ENCODE measurements around the gene FGF10. TPM values are rescaled to one million over a fixed set of nuclear protein-coding genes. Genes with fewer than 3 reads are reported as not detected.

Gene FGF10
- not detected in 2 replicates for total RNA-seq (2014; rRNA removed; shearing (Covaris generic))
- polyA plus RNA-seq (2015; cell fraction: cytosol; rRNA removed): 0.03 and 0.05 TPM in 2 replicates
- not detected in 2 replicates for polyA plus RNA-seq (2015; cell fraction: nucleus; rRNA removed)

DNA sequence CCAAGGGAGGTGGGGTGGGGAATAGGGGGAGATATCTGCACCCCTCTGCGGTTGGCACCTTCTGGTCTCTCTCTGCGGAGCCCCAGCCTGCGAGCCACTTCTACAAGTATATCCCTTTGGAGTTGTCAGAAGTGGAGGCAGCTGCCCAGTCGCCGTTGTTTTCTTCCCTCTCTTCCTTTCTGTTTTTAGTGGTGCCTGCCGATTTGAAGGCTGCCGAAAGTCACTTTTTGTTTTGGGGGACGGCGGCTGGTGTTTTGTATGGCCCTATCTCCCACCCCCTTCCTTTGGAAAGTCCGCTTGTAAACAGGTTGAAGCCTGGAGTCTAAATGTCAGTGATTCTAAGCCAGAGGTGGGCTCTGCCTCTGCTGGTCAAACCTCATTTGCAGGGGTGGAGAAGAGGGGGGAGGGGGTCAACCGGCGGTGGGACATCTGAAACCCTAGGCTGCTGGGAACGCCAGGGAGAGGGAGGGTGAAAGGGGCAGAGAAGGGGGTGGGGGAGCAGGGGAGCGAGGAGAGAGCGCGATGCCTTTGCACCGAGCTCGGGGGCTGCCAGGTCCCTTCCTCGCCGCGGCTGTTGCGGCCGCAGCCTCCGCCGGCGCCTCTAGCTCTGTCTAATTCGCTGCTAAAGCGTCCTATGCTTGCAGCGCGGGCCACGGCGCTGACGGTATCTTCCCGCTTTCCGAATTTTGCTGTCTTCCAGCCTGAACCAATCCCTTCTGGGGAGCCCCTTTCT lies at the start of gene FGF10:
Gene FGF10 (minus strand): TSS at position 331 of the 733 bp plus-strand sequence. CDS start 738 bp downstream, outside the sequence.
- no peak for DNase-seq (ENCODE audit: low read depth)

DNA sequence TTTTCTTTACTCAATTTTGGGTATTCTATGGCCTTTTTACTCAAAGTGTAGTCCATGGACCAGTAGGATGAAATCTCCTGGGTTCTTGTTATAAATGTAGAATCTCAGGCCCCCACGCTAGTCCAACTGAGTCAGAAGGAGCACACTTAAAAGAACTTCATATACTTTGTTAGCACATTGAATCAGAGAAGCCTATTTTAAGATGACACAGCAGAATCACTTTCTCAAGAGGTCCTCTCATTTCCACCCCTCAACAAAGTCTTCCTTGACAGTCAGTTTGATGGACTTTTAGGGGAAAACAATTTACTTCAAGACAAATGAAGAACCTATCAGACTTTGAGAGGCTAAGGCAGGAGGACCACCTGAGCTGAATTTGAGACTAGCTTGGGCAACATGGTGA lies 37.7 kb upstream of the FGF10 start:
- DNase-seq (ENCODE audit: low read depth): no peak

DNA sequence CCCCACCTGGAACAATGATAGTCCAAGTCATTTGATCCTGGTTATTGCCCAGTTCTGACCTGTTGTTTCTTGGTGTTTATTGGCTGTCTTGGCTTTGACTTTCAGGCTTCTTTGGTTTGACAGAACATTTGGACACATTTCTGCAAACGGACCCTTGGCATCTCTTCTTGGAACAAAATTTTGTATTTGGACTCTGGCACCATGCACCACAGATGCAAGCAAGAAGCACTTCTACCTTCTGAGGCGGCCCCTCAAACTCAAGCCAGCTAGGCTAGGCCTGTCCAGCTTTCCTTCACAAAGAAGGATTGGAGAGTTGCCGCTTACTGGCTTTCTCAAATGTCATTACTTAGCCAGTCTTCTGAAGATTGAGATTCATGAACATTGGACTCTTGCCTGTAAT lies 23.1 kb upstream of the FGF10 start:
- DNase-seq (ENCODE audit: low read depth): no peak

DNA sequence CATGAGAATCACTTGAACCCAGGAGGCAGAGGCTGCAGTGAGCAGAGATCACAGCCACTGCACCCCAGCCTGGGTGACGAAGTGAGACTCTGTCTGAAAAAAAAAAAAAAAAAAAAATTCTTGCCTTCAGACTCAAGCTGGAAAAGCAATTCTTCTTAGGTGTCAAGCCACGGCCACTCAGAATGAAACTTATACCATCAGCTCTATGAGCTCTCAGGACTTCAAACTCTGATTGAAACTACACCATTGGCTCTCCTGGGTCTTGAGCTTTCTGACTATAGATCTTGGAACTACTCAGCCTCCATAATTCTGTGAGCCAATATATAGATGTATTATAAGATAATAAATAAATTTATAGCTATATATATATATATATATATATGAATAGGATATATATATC lies 12.9 kb upstream of the FGF10 start:
- DNase-seq (ENCODE audit: low read depth): no peak

DNA sequence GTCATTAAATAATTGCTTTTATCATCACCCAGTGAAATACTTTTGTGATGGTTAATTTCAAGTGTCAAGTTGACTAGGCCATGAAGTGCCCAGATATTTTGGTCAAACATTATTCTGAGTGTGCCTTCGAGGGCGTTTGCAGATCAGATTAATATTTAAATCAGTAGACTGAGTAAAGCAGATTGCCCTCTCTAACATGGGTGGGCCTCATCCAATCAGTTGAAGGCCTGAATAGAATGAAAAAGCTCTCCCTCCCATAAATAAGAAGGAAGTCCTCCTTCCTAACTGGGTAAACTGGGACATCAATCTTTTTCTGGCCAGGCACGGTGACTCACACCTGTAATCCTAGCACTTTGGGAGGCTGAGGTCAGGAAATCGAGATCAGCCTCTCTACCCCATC lies 12.4 kb upstream of the FGF10 start:
- DNase-seq (ENCODE audit: low read depth): no peak

DNA sequence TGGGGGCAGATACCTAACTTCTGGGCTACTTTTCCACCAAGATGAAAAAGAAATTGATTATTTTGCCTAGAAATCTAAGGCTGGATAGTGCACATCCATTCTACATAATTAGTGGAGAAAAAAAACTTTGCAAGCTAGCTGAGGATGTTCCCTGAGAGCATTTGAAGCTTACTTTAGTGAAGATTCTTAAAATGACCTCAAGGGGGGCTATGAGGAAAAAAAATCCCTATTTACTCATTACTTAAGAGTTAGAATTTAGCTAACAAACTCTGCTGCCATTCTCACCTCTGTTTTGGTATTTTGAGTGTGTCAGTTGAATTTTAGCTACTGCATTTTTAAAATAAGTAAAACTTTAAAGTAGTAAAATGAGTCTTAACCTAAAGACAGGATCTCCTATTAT lies 9.2 kb upstream of the FGF10 start:
- DNase-seq (ENCODE audit: low read depth): no peak

DNA sequence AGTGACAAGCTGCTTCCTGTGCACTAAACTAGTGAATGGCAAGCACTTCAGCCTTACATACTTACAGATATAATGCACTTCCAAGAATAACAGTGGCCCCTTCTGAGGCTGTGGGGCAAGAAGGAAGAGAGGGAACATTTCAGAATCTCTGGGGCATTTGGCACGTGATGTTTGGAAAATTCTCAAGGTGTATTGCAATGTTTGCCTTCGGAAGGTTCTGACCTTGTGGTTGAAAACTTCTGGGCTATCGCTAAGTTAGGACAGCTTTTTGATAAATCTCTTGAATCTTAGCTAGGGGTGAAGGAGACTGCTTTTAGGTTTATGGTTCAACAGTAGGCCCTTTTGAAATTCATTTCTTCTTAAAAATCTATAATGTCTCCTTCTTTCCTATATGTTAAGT lies 7.1 kb upstream of the FGF10 start:
- no peak for DNase-seq (ENCODE audit: low read depth)

DNA sequence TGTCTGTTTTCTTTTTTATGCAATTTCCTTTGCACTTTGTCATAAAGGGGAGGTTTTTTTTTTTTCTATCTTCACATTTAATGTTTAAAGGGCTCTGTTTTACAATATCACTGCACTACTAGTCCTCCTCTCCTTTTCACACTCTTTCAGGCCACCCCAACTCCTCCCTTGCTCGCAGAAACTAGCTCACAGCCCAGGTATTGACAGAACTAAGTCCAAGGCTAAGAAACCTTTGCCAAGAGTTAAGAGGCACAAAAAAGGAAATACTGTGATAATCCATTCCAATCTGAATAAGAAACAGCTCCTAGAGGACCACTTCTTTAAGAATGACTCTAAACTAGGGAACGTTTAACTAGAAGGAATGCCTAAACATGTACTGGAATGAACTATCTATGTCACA lies 1.1 kb upstream of the FGF10 start:
- DNase-seq (ENCODE audit: low read depth): no peak

DNA sequence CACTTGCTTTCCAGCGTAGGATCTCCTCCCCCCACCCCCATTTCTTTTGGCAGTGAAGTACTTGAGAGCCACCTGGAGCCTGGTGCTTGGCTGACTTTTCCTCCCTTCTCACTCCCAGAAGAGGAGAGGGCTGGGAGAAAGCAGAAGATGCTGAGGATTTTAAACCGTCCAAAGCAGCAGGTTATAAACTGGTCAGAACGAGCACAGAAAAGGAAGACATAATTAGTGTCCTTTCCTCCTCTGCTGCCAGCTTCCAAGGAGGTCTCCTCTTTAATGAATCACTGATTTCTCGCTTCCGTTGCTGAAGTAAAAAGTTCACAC lies 563 bp upstream of the FGF10 start:
- DNase-seq (ENCODE audit: low read depth): no peak

DNA sequence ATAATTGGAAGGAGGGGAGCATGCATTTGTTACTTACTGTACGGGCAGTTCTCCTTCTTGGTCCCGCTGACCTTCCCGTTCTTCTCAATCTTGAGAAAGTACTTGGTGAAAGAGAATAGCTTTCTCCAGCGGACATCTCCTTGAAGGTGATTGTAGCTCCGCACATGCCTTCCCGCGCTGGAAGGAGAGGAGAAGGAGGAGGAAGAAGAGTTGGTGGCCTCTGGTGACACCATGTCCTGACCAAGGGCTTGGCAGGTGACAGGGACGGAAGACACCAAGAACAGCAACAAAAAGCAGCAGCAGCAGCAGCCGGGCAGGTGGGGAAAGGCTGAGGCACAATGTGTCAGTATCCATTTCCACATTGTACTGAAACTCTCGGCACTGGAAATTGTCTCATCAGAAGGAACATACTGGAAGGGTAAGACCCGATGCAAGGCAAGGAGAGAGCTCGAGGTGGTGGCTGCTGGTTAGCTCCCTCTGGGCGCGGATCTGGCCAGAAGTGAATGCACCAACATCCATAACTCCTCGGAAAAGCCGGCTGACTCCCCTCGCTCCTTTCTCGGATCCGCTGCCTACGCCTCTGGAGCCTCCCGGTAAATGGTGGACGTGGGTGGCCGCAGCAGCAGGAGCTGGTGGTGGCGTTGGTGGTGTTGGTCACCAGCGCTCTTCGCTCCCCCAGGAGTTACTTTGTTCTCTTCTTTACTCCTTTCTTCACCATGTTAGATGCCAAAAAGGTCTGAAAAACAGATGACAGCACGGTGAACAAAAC lies 715 bp downstream of the FGF10 start:
- no peak for DNase-seq (ENCODE audit: low read depth)

DNA sequence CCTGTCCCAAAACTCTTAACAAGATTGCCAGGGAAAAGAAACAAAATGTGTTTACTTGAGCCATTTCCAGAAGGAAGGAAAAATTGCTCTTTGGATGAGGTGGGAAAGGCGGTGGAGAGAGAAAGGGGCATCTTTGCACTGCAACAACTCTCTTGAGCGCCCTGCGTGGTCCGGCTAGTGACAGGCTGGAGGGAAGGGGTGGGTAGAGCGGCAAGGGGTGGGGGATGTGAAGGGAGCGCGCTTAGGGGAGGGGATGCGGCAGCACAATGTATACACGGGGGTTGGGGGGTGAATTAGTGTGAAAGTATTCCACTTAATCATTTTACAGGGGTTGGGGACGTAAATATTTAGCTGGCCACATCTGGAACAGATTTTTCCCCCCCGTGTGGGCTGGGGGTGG lies 1.3 kb downstream of the FGF10 start:
- DNase-seq (ENCODE audit: low read depth): no peak

DNA sequence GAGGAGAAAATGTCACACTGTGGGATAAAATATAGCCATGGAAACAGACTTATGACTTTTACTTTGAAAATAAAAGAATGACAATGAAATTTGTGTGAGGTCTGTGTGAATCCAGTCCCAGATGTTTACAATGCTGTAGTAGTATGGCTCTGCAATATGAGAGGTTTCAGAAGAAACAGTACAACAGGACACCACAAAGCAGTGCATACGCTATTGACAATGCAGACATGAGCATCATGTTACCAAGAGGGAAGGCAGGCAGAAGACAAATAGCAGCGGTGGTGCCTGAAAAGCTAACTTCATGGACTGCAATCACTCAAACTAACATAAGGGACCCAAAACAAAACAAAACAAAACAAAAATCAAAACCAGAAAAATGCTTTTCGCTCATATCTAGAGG lies 1.8 kb downstream of the FGF10 start:
- DNase-seq (ENCODE audit: low read depth): no peak

DNA sequence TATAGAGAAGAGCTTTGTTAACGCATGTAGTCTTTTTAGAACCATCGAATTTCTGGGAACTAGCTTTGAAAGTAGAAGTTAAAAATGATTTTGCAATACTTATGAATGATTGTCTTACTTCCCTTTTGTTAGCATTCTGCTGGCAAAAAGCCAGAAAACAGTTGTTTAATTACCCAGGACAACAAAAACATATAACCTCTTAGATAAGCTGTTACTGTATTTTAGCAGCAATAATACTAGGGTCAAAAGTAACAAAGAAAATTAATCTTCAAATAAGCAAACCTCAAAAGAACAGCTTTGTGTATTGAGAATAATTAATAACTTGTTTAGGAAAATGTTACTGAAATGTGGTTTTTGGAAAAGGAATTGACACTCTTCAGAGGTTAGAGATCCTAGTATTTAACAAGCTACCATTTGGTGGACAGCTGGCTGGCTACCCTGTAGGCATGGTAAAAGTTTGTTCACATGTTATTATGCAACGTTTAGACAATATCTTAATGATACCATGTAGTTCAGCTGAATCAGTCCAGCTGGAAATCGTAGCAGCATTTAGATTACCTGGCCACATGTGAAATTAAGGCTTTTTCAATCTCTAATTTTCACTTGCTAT lies 3.8 kb downstream of the FGF10 start:
- no peak for DNase-seq (ENCODE audit: low read depth)

DNA sequence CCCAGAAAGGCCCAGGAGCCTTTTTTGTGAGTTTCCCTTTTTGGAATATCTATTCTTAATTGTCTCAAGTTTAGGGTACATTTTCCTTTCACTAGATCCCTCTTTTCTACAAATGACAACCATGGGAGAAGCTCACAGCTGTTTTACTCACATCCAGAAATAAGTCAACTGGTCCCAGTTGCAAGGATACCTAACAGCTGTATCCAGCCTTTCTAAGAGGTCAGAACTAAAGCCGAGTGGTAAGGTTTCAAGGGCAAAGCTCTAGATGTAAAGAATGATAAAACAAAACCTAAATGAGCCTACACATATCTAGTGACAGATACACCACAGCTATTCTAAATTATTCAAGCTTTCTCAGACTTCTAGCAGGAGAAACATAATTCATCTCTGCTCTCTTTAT lies 4.4 kb downstream of the FGF10 start:
- no peak for DNase-seq (ENCODE audit: low read depth)

DNA sequence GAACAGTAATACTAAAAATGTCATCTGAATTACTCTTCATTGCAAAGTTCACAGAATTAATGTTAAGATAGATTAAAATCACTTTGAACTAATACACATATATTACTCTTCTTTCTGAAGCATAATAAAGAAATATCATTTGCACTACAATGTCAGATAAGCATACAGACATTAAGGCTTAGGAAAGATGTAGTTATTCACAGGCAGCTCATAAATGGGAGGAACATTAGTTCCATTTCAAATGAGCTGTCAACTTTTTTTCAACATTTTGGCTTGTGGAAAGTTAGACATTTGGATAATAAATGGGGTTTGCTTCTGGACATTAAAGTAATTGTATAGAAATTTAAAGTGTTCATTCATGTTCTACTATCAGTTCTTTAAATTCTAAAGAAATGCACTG lies 6.3 kb downstream of the FGF10 start:
- no peak for DNase-seq (ENCODE audit: low read depth)

DNA sequence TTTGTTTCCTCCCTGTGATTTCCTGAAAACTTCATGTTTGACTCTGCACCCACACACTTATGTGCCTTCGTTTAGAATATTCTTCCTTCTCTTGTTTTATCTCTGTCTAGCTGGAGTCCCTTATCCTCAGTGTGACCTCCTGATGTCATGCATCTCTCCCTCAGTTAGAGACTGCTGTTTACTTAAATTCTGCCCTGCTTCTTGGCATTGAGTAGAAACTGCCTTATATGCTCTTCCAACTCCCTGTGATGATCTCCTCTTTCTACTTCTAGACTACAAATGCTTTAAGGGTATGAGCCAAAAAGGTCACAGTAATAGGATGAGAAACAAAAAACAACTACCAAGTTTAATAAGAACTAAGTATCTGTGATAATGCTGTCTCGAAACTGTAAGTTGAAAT lies 12.2 kb downstream of the FGF10 start:
- DNase-seq (ENCODE audit: low read depth): no peak

DNA sequence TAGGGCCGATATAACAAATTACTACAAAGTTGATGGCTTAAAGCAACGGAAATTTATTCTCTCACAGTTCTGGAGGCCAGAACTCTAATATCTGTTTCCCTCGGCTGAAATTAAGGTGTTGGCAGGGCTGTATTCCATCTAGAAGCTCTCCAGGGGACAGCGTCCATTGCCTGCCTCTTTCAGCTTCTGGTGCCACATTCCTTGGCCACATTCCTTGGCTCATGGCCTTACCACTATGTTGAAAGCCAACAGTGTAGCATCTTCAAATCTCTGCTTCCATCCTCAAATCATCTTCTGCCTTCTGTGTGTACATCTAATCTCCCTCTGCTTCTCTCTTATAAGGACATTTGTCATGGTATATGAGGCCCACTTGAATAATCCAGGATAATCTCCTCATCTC lies 17.2 kb downstream of the FGF10 start:
- DNase-seq (ENCODE audit: low read depth): no peak

DNA sequence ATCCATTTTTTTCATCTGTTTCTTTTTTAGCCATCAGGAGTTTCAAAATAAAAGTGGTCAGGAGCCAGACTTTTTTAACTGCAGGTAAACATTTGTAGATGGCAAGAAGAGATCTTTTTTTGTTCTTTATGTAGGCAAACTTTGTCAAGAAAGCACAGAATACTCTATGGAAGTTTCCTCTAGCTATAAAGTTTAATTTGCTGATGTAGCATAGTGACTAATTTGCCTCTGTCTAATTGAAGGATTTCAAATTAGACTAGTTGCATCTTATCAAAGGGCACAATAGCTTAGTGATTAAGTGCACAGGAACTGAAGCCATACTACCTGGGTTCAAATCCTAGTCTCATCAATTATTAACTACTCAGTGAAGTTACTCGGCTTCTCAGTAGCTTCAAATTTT lies 22.0 kb downstream of the FGF10 start:
- no peak for DNase-seq (ENCODE audit: low read depth)

DNA sequence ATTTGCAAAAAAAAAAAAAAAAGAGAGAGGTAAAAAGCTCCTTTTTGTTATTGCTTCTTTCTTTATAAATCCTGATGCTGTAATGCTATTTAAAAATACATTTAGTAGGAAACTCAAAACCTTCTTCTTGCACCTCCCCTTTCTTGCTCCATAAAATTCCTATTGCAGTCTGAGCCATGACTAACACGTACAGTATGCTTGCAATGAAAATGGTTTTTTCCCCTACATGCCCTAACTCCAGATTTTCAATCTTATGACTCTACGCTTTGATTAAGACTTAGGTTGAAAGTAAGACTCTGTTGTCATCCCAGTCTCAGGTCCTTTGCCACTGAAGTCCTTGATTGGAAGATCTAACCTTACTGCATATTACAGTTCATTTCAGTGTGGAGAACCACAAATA lies 23.9 kb downstream of the FGF10 start:
- DNase-seq (ENCODE audit: low read depth): no peak

DNA sequence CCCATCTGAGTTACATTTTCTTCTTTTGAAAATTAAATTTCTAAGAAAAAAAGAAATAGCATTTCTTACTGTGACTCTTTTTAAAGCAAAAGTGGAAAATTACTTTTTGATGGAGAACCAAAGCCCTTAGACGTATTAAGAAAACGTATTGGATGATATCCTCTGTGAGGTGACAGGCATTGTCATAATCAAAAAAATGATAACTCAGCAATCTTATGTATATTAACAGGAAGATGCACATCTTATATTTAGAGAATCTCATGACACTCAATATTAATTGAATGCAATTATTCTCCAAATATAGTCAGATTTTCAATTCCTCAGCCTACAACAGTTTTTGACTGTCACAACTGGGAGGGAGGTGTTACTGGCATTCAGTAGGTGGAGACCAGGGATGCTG lies 25.1 kb downstream of the FGF10 start:
- no peak for DNase-seq (ENCODE audit: low read depth)

DNA sequence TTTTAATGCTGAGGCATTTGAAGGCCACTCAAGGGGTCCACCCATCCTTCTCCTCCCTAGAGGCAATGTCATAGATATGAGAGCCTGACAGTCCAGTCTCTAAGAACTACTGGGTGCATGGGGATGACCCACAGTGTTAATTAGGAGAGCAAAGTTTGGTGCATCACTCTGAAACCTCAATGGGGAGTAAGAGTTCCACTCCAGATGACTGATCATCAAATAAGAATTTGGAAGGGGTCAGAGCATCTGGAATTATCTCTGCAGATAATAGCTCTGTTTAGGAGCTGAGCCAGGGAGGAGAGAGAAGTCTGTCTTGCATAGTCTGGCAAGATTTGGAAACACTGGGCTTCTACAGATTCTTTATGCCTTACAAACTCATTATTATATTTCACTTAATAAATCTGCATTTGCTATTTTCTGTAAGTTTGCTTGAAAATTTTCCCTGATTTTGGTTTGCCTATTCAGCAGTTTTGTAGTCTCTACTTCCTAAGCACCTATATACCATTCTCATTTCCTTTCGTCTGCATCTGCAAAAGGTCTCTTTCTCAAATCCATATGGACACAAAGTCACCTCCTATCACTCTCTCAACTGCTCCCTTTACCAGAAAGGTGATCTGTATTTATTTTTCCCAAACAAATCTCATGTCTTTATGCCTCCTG lies 27.7 kb downstream of the FGF10 start:
- no peak for DNase-seq (ENCODE audit: low read depth)

DNA sequence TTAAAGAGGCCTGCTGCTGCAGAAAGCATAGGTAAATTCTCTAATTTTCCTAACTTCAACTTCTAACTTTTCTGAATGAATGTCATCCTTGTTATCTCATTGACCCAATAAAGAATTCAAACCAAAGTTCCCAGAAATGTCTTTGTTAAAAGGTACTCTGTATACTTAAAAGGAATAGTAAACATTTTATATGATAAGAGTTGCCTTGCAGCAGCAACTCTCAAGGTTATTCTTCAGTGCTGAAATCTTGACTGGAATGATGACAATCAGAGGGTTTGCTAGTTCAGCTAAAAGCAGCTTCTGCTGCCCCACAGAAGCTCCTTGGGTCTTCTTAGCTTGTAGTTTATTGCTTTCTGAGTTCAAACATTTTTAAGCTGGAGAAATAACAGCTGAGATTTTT lies 28.3 kb downstream of the FGF10 start:
- no peak for DNase-seq (ENCODE audit: low read depth)

Data from HT1080 (cell line).